OCI-LY7 (cell line): ENCODE measurements around the gene ZNF467. TPM values are rescaled to one million over a fixed set of nuclear protein-coding genes. Genes with fewer than 3 reads are reported as not detected.

Source experiments
- BruUV-seq: library from RNA; stranded (reverse); fragments of 400-500 nt; replicated peaks from 2 replicates; lab custom pipeline; 2021; lab: Mats Ljungman, UMichigan
- CTCF ChIA-PET: fragments of 300-600 bp; sonication (Branson Sonifier 250); formaldehyde crosslinking; loops from one replicate; lab custom pipeline; 2022; ENCODE audit warnings: antibody characterized with exemption; ENCODE audit not compliant: unreplicated experiment; lab: Charles Lee
- POLR2A ChIA-PET: fragments of 300-600 bp; sonication (Branson Sonifier 250); formaldehyde crosslinking; loops from one replicate; lab custom pipeline; 2022; ENCODE audit warnings: antibody characterized with exemption; lab: Charles Lee
- DNase-seq: peaks from one replicate; pipeline ENCODE4 v3.0.0-alpha.2; 2015; ENCODE audit warnings: low spot score
- H2AFZ ChIP-seq: fragments of 200-600 bp; sonication (generic), shearing (Covaris generic); 2 replicates; pipeline ENCODE4 v1.6.1; 2014; ENCODE audit warnings: mild to moderate bottlenecking, antibody characterized with exemption, low read length, moderate library complexity
- H3K27ac ChIP-seq: fragments of 200-600 bp; sonication (generic); 2 replicates; pipeline ENCODE4 v1.5.1; 2014; ENCODE audit warnings: mixed run types, low read depth, mild to moderate bottlenecking, moderate library complexity, low read length, inconsistent platforms; ENCODE audit not compliant: poor library complexity, severe bottlenecking
- H3K36me3 ChIP-seq: fragments of 200-600 bp; sonication (generic); 2 replicates; pipeline ENCODE4 v1.6.1; 2014; ENCODE audit warnings: mild to moderate bottlenecking, antibody characterized with exemption, low read length, moderate library complexity, mixed read lengths; ENCODE audit not compliant: insufficient read depth
- H3K4me1 ChIP-seq: fragments of 200-600 bp; sonication (generic); 2 replicates; pipeline ENCODE4 v1.5.1; 2014; ENCODE audit warnings: mild to moderate bottlenecking, low read length; ENCODE audit not compliant: insufficient read depth, poor library complexity, severe bottlenecking
- H3K4me2 ChIP-seq: fragments of 200-600 bp; sonication (generic); 2 replicates; pipeline ENCODE4 v1.6.1; 2014; ENCODE audit warnings: mild to moderate bottlenecking, low read length
- H3K4me3 ChIP-seq: fragments of 200-600 bp; sonication (generic); 2 replicates; pipeline ENCODE4 v1.5.1; 2014; ENCODE audit warnings: mild to moderate bottlenecking, low read depth, low read length; ENCODE audit not compliant: poor library complexity, severe bottlenecking
- H3K79me2 ChIP-seq: fragments of 200-600 bp; sonication (generic); 2 replicates; pipeline ENCODE4 v1.6.1; 2016; ENCODE audit warnings: low read depth, mild to moderate bottlenecking, low read length, moderate library complexity, mixed read lengths; ENCODE audit not compliant: insufficient read depth
- H3K9me2 ChIP-seq: fragments of 200-600 bp; sonication (generic); 2 replicates; pipeline ENCODE4 v1.6.1; 2016; ENCODE audit warnings: mild to moderate bottlenecking, low read length, mixed read lengths; ENCODE audit not compliant: insufficient read depth
- H3K9me3 ChIP-seq: fragments of 200-600 bp; sonication (generic); 2 replicates; pipeline ENCODE4 v1.6.1; 2014; ENCODE audit warnings: mild to moderate bottlenecking, mixed run types, low read length, mixed read lengths
- H4K20me1 ChIP-seq: fragments of 200-600 bp; sonication (generic); 2 replicates; pipeline ENCODE4 v1.6.1; 2014; ENCODE audit warnings: mild to moderate bottlenecking, antibody characterized with exemption, low read length, moderate library complexity, mixed read lengths; ENCODE audit not compliant: insufficient read depth
- CTCF ChIP-seq: fragments of 200-600 bp; sonication (generic); conservative IDR thresholded peaks from 2 replicates; pipeline ENCODE4 v1.5.1; 2014; ENCODE audit warnings: mild to moderate bottlenecking, antibody characterized with exemption, low read length, moderate library complexity, mixed read lengths
- EZH2phosphoT487 ChIP-seq: fragments of 200-600 bp; sonication (generic); IDR thresholded peaks from 2 replicates; pipeline ENCODE4 v1.6.1; 2018; ENCODE audit warnings: low read depth, borderline replicate concordance, mild to moderate bottlenecking, mixed run types, antibody characterized with exemption, low read length, moderate library complexity, mixed read lengths
- intact Hi-C: fragments of 100-400 bp; cut with micrococcal nuclease; formaldehyde crosslinking; loops from one replicate; pipeline ENCODE4 v1.10.0; 2022; ENCODE audit not compliant: unreplicated experiment
- total RNA-seq, 2 experiments: library from RNA; depleted of rRNA in 1 of 2; stranded (reverse); fragments of >200 nt in 1 of 2; shearing (Covaris generic) in 1 of 2; gene quantifications; 2 replicates each; pipeline ENCODE4 v1.2.3, GENCODE V29; 2014 to 2022

The ZNF467 gene
- total RNA-seq, 2 experiments from 2014 or later, result 0.22 to 0.40 TPM

GRCh38 chr7:149792220-149792595 is 18.8 kb upstream of the ZNF467 start:
- no peaks in the 10 kb centered on the region for H3K9me2 ChIP-seq
- H3K79me2 ChIP-seq, result no peaks in the 10 kb centered on the region
- BruUV-seq, result no TSS peak
- no peaks in the 10 kb centered on the region for H4K20me1 ChIP-seq
- no peak overlapping the region for H3K4me3 ChIP-seq
- H3K36me3 ChIP-seq, result no peaks in the 10 kb centered on the region
- no peak overlapping the region for H2AFZ ChIP-seq
- no peak for DNase-seq
- ChIA-PET CTCF (no interaction called here), POLR2A (no interaction called here)
- no peaks in the 10 kb centered on the region for H3K9me3 ChIP-seq
- intact Hi-C loops, result loop anchor here (5.0 kb wide), 1 partner anchor 210 kb away; no protein-coding TSS in a partner anchor
- no peaks in the 10 kb centered on the region for H3K4me1 ChIP-seq
- H3K4me2 ChIP-seq, result no peak overlapping the region
- TF ChIP-seq CTCF (no peak), EZH2phosphoT487 (no peak)
- H3K27ac ChIP-seq, result no peak overlapping the region

GRCh38 chr7:149791411-149792219 is 18.2 kb upstream of the ZNF467 start:
- no peaks in the 10 kb centered on the region for H3K4me1 ChIP-seq
- H3K27ac ChIP-seq, result no peak overlapping the region
- no TSS peak for BruUV-seq
- no peaks in the 10 kb centered on the region for H3K79me2 ChIP-seq
- CTCF ChIA-PET, result no interaction called here
- no peak for TF ChIP-seq CTCF
- TF ChIP-seq EZH2phosphoT487, result no peak
- POLR2A ChIA-PET, result no interaction called here
- no peaks in the 10 kb centered on the region for H3K36me3 ChIP-seq
- no peak overlapping the region for H3K4me2 ChIP-seq
- no peaks in the 10 kb centered on the region for H3K9me2 ChIP-seq
- intact Hi-C loops, result loop anchor here (5.0 kb wide), 1 partner anchor 209 kb away; no protein-coding TSS in a partner anchor
- DNase-seq, result no peak
- no peaks in the 10 kb centered on the region for H3K9me3 ChIP-seq
- H4K20me1 ChIP-seq, result no peaks in the 10 kb centered on the region
- no peak overlapping the region for H2AFZ ChIP-seq
- no peak overlapping the region for H3K4me3 ChIP-seq

- BruUV-seq, result no TSS peak
- intact Hi-C loops, result loop anchor here (5.0 kb wide), 1 partner anchor 209 kb away; no protein-coding TSS in a partner anchor
- POLR2A ChIA-PET, result no interaction called here
- no peak overlapping the region for H3K4me2 ChIP-seq
- DNase-seq, result no peak
- no peaks in the 10 kb centered on the region for H3K4me1 ChIP-seq
- H3K9me3 ChIP-seq, result no peaks in the 10 kb centered on the region
- CTCF ChIA-PET, result no interaction called here
- TF ChIP-seq EZH2phosphoT487, result no peak
- TF ChIP-seq CTCF, result no peak
- no peak overlapping the region for H3K4me3 ChIP-seq
- H3K27ac ChIP-seq, result no peak overlapping the region
- H4K20me1 ChIP-seq, result no peaks in the 10 kb centered on the region; the same call in 1 of the 2 replicates
- H2AFZ ChIP-seq, result no peak overlapping the region
- no peaks in the 10 kb centered on the region for H3K36me3 ChIP-seq
- H3K79me2 ChIP-seq, result no peaks in the 10 kb centered on the region
- no peaks in the 10 kb centered on the region for H3K9me2 ChIP-seq
These were observed 17.5 kb upstream of the ZNF467 start for GRCh38 chr7:149790754-149791360.
